Activated T-cell treated with anti-CD3 and anti-CD28 coated beads for 24 hours (primary cell): Measurements from ENCODE around the gene SNPH.

Experiments
- DNase-seq: peaks from one replicate; pipeline ENCODE4 v3.0.0-alpha.2; 2020; ENCODE audit warnings: low read depth

Gene SNPH

GRCh38 chr20:1287306-1287705, 21.2 kb downstream of the SNPH start:
- DNase-seq: no peak

DNA sequence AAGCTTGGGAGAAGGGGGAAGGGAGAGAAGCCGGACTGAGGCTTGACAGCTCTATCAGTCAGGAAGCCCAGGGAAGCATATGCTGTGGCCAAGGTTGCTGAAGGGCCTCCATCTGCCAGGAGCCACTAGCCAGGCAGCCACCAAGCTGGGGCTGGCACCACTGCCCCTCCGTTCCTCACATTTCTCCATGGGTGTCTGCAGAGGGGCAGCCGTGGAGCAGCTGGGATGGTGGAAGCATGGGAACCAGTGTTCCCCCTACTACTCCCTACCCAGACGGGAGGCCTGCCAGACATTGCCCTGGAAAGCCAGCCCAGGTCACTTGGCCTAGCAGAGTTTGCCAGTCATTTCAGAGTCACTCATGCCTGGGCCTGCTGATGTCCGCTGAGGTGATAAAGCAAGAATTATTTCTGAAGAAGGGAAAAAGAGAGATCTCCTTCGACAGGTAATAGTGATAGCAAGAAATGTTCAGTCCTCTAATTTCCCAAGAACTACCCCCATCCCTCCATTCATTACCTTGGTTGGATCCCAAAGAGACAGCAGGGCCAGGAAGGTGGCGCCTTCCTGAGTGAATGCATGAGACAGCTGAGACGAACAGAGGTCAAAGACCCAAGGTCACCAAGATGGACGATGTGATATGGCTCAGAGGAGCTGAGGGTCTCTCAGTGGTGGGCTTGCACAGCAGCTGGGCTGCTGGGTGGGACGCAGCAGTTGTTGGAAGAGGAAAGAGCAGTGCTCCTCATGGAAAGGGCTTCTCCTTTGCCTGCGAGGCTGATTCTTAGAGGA, 21.9 kb downstream of the SNPH start:
- DNase-seq: no peak

GRCh38 chr20:1291191-1291741, 25.2 kb downstream of the SNPH start:
- no peak for DNase-seq

GRCh38 chr20:1292620-1293019, 26.5 kb downstream of the SNPH start:
- DNase-seq: no peak

GRCh38 chr20:1293641-1294379, 27.7 kb downstream of the SNPH start:
- DNase-seq: no peak

DNA sequence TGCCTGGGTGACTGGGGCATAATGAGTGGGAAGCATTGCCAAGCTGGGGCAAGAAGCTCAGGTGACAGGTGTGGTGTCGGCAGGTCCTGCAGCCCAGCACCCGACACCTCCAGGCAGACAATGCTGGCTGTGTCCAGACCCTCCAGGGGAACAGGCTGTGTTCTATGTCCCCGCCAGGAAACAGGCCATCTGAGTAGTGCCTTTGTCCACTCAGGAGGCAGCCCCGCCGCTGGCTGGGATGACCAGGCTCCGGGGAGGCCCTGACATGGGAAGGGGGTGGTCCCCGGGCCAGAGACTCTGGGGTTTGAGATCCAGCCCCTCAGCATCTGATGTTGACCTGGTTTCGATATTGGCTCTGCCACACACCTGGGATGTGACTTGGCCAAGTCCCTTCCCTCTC, 28.4 kb downstream of the SNPH start:
- no peak for DNase-seq

DNA sequence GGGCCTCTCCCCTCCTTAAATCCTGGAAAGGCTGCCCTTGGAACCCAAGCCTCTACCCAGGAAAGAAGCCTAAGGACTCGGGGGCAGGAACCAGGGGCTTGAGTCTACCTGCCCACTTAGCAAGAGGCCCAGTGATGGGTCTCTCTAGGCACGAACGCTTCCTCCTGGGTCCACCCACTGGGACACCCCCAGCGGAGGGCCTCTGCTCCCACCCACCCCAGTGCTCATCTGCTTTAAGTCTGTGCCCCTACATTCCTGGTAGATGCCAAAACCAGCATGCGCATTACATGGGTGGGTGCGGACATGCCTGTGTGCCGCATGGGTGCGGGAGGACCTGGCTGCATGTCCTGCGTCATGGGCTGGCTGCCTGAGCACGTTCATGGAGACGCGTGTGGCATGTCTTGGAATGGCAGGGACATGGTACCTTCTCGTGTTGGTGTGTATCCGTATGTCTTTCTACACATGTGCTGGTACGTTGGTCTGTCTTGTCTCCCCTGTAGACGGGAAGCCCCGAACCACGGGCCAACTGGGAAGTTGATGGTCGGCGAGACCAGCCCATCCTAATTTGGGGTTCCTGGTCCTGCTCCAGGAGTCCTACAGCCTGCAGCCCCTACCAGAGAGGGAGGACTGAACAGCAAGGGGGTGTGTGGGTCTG, 29.3 kb downstream of the SNPH start:
- DNase-seq: no peak

GRCh38 chr20:1296117-1296610, 30.1 kb downstream of the SNPH start:
- DNase-seq: no peak

DNA sequence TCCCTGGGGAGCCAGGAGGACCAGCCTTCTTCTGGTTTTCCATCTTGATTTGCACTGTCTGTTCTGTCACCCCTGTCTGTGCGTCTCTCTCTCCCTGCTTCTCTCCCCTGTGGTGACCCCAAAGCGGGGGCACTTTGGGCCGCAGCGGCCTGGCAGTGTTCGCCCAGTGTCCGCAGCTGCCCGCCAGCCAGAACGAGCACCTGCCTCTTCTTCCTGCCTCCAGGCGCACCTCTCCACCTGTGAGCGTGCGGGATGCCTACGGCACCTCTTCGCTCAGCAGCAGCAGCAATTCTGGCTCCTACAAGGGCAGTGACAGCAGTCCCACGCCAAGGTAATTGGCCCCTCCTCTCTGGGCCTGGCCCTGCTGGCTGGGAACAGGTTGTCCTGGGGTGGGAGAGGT, 30.8 kb downstream of the SNPH start:
- no peak for DNase-seq

- no peak for DNase-seq
Measured at GRCh38 chr20:1297486-1297885, 31.4 kb downstream of the SNPH start.

DNA sequence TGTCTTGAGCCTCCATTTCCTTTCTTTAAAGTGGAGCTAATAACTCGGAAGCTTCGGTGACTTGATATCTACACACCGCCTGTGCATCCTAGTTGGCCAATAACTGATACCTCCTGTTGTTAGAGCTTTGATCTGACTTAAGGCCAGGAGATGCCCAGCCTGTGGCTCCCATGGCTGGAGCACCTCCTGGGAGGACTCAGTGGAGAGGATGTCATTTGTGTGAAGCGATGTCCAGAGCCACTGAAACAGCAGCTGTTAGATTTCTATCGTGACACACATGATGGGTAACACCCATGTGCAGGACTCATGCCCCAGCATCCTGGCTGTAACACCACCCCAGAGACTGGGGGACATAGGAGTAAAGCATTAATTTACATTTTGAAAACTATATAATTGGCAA, 32.1 kb downstream of the SNPH start:
- no peak for DNase-seq

GRCh38 chr20:1298888-1299511, 32.9 kb downstream of the SNPH start:
- DNase-seq: no peak

- no peak for DNase-seq
Measured at GRCh38 chr20:1299522-1299921, 33.4 kb downstream of the SNPH start.

DNA sequence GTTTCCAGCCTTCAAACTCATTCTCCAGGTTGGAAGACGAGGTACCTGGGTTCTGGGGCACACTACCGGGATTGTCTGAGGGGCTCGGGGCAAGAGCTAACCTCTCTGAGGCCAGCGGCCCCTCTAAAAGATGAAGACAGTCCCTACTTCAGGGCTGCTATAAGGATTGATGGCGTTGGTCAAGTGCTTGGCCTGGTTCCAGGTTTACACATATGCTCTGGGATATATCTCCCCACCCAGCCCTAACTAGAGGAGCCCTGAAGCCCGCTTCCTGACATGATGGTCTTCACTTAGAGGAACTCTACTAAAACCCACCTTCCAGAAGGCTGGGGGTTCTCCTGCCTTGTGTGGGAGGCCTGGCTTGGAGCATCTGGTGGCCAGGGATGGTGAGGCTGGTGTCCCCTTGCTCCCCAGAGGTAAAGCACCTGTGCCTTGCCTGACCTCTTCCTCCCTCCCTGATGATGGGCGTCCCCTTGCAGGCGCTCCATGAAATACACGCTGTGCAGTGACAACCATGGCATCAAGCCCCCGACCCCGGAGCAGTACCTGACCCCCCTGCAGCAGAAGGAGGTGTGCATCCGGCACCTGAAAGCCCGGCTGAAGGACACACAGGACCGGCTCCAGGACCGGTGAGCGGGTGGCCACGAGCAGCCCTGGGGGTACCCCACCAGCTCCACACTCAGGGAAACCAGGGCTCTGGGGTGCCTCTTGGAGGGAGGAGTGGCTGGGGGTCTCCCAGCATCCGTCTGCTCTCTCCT, 34.2 kb downstream of the SNPH start:
- no peak for DNase-seq

- DNase-seq: peak; percentile 40
Measured at GRCh38 chr20:1301031-1301529, 35.0 kb downstream of the SNPH start.

DNA sequence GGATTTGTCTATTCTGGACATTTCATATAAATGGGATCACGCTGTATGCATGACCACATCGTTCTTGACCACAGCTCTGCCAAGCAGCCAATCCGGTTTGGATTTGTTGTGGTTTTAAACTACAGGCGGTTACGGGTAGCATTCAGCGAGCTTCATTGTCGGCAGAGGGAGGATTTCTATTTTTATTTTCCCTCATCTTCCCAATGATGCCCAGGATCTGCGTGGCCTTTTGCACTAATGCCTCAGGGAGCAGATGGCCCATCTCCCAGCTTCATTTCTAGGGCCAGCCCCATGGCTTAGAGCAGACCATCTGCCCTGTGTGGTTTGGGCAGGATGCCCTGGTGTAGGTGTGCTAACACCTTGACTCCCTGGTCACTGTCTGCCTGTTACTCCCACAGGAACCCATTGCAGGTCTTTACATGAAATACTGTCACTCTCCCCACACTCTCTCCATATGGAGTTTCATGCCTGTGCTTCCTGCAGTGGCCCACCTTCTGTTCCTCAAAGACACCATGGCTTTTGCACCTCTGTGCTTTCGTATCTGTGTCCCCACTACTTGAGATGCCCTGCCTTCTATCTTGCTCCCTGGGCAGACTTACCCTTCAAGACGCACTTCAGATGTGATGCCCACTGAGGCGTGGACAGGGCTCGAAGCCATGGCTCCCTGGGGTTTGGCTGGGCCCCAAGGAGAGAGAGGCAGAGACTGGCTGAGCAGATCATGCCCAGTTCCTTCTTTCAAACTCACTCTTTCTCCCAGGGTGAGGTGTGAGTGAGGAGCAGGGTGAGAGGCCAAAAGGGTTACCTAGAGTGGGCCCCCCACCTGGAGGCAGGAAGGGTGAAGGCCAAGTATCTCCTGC, 36.8 kb downstream of the SNPH start:
- no peak for DNase-seq

DNA sequence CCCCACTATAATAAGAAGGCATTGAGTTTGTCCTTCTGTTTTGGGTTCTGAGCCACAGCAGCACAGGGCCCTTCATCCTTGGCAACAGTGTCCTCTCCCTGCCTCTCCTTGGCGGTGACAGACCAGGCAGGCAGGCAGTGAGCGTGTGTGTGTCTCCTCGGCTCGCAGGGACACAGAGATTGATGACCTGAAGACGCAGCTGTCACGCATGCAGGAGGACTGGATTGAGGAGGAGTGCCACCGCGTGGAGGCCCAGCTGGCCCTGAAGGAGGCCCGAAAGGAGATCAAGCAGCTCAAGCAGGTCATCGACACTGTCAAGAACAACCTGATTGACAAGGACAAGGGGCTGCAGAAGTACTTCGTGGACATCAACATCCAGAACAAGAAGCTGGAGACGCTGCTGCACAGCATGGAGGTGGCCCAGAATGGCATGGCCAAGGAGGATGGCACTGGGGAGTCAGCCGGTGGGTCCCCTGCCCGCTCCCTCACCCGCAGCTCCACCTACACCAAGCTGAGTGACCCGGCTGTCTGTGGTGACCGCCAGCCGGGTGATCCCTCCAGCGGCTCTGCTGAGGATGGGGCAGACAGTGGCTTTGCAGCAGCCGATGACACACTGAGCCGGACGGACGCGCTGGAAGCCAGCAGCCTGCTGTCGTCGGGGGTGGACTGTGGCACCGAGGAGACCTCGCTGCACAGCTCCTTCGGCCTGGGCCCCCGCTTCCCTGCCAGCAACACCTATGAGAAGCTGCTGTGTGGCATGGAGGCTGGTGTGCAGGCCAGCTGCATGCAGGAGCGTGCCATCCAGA, 38.8 kb downstream of the SNPH start:
- no peak for DNase-seq

GRCh38 chr20:1305712-1306111, 39.6 kb downstream of the SNPH start:
- no peak for DNase-seq
